ENCODE data around the gene SMARCA4.
"Not testable (repeated sequence)": the region's sequence is repeated elsewhere in the genome, so short reads cannot be mapped to it uniquely, and the experiment has no call there.

The SMARCA4 gene

GRCh38 chr19:10929402-10929794 is 31.4 kb upstream of the SMARCA4 start:
- DNase-seq, result no peak

- no peak for DNase-seq
Observed at GRCh38 chr19:10935371-10936059, 25.3 kb upstream of the SMARCA4 start.

GRCh38 chr19:10936661-10937084 is 24.2 kb upstream of the SMARCA4 start:
- DNase-seq, result peak; percentile 94

- not testable (repeated sequence) for DNase-seq
Observed at GRCh38 chr19:10941649-10942048, 19.2 kb upstream of the SMARCA4 start.

- DNase-seq, result not testable (repeated sequence)
Observed at GRCh38 chr19:10943412-10943811, 17.4 kb upstream of the SMARCA4 start.

- no peak for DNase-seq
Observed at GRCh38 chr19:10945264-10945663, 15.6 kb upstream of the SMARCA4 start.

GRCh38 chr19:10946958-10947657 is 13.7 kb upstream of the SMARCA4 start:
- no peak for DNase-seq

- no peak for DNase-seq
Observed at GRCh38 chr19:10952809-10953208, 8.0 kb upstream of the SMARCA4 start.

- DNase-seq, result not testable (repeated sequence)
Observed at GRCh38 chr19:10959277-10959968, 1.4 kb upstream of the SMARCA4 start.

- no peak for DNase-seq
Observed at GRCh38 chr19:10961073-10961860, 437 bp downstream of the SMARCA4 start.

- no peak for DNase-seq
Observed at GRCh38 chr19:10962863-10963262, 2.0 kb downstream of the SMARCA4 start.

- no peak for DNase-seq
Observed at GRCh38 chr19:10963865-10964264, 3.0 kb downstream of the SMARCA4 start.

- no peak for DNase-seq
Observed at GRCh38 chr19:10964903-10965302, 4.1 kb downstream of the SMARCA4 start.

- no peak for DNase-seq
Observed at GRCh38 chr19:10965398-10965797, 4.6 kb downstream of the SMARCA4 start.

GRCh38 chr19:10966809-10967208 is 6.0 kb downstream of the SMARCA4 start:
- DNase-seq, result no peak

GRCh38 chr19:10968527-10969135 is 7.8 kb downstream of the SMARCA4 start:
- DNase-seq, result no peak

GRCh38 chr19:10971107-10971726 is 10.4 kb downstream of the SMARCA4 start:
- DNase-seq, result no peak

- DNase-seq, result no peak
Observed at GRCh38 chr19:10975374-10976130, 14.7 kb downstream of the SMARCA4 start.

- DNase-seq, result no peak
Observed at GRCh38 chr19:10976131-10976892, 15.5 kb downstream of the SMARCA4 start.

- no peak for DNase-seq
Observed at GRCh38 chr19:10977742-10978092, 16.9 kb downstream of the SMARCA4 start.

GRCh38 chr19:10979951-10980381 is 19.1 kb downstream of the SMARCA4 start:
- DNase-seq, result no peak

Measured in NCI-H69 (cell line).